PC-9 (cell line): ENCODE results near the gene CATSPERB. TPM values are rescaled to one million over a fixed set of nuclear protein-coding genes. Genes with fewer than 3 reads are reported as not detected.
"Not testable (repeated sequence)": the region's sequence is repeated elsewhere in the genome, so short reads cannot be mapped to it uniquely, and the experiment has no call there.

Experiments
- BruUV-seq: library from RNA; stranded (reverse); fragments of 400-500 nt; replicated peaks from 2 replicates; lab custom pipeline; 2021; lab: Mats Ljungman, UMichigan
- CTCF ChIA-PET: fragments of 300-600 bp; sonication (Branson Sonifier 250); formaldehyde crosslinking; loops from one replicate; lab custom pipeline; 2022; ENCODE audit warnings: antibody characterized with exemption; lab: Charles Lee
- POLR2A ChIA-PET: fragments of 300-600 bp; sonication (Branson Sonifier 250); formaldehyde crosslinking; loops from one replicate; lab custom pipeline; 2022; ENCODE audit warnings: antibody characterized with exemption; ENCODE audit not compliant: unreplicated experiment; lab: Charles Lee
- DNase-seq, 2 experiments: peaks; one replicate each; pipeline versions ENCODE4 v3.0.0 to v3.0.0-alpha.2; 2015 to 2022; ENCODE audit warnings: mixed read lengths in 1 of 2
- H2AFZ ChIP-seq: fragments of 200-600 bp; sonication (generic); 2 replicates; pipeline ENCODE4 v1.8.1; 2017; ENCODE audit warnings: antibody characterized with exemption
- H3F3A ChIP-seq: fragments of 200-600 bp; sonication (generic); 2 replicates; pipeline ENCODE4 v1.8.1; 2017; ENCODE audit warnings: antibody characterized with exemption, mild to moderate bottlenecking, low read depth; ENCODE audit not compliant: insufficient read depth
- H3K27ac ChIP-seq: fragments of 200-600 bp; sonication (generic); 2 replicates; pipeline ENCODE4 v1.6.1; 2016; ENCODE audit warnings: mixed run types
- H3K27me3 ChIP-seq: fragments of 200-600 bp; sonication (generic); 2 replicates; pipeline ENCODE4 v1.6.1; 2016; ENCODE audit warnings: low read depth, mixed run types; ENCODE audit not compliant: insufficient read depth
- H3K36me3 ChIP-seq: fragments of 200-600 bp; sonication (generic); 2 replicates; pipeline ENCODE4 v1.6.1; 2016; ENCODE audit warnings: low read depth, mixed run types
- H3K4me1 ChIP-seq: fragments of 200-600 bp; sonication (generic); replicated peaks from 2 replicates; pipeline ENCODE4 v1.6.1; 2016; ENCODE audit warnings: mixed run types; ENCODE audit not compliant: insufficient read depth
- H3K4me2 ChIP-seq: fragments of 200-600 bp; sonication (generic); 2 replicates; pipeline ENCODE4 v1.6.1; 2017; ENCODE audit warnings: mixed run types
- H3K4me3 ChIP-seq: fragments of 200-600 bp; sonication (generic); 2 replicates; pipeline ENCODE4 v1.6.1; 2016; ENCODE audit warnings: mixed run types
- H3K79me2 ChIP-seq: fragments of 200-600 bp; sonication (generic); 2 replicates; pipeline ENCODE4 v1.6.1; 2017; ENCODE audit warnings: low read depth, mixed run types
- H3K9me2 ChIP-seq: fragments of 200-600 bp; sonication (generic); 2 replicates; pipeline ENCODE4 v1.8.1; 2017; ENCODE audit warnings: mild to moderate bottlenecking; ENCODE audit not compliant: insufficient read depth
- H3K9me3 ChIP-seq: fragments of 200-600 bp; sonication (generic); 2 replicates; pipeline ENCODE4 v1.8.1; 2016; ENCODE audit warnings: low read depth; ENCODE audit not compliant: insufficient read depth
- H4K20me1 ChIP-seq: fragments of 200-600 bp; sonication (generic); 2 replicates; pipeline ENCODE4 v1.8.1; 2017; ENCODE audit not compliant: insufficient read depth
- EZH2 ChIP-seq: fragments of 200-600 bp; sonication (generic); IDR thresholded peaks from 2 replicates; pipeline ENCODE4 v1.8.0; 2017; ENCODE audit warnings: antibody characterized with exemption, low read depth
- intact Hi-C: fragments of 100-400 bp; cut with micrococcal nuclease; formaldehyde crosslinking; loops from one replicate; pipeline ENCODE4 v1.10.0; 2022; ENCODE audit not compliant: unreplicated experiment
- total RNA-seq: library from RNA; stranded (reverse); gene quantifications from 2 replicates; pipeline ENCODE4 v1.2.3, GENCODE V29; 2021
- TF ChIP-seq, protein P1 (sequence below): fragments of 200-600 bp; sonication (generic); conservative IDR thresholded peaks from 2 replicates; pipeline ENCODE4 v1.6.1; 2017; ENCODE audit warnings: mixed run types, antibody characterized with exemption, mild to moderate bottlenecking, moderate library complexity

The CATSPERB gene
- total RNA-seq, 1 experiment from 2014 or later: not detected

- Histone ChIP-seq H3K27ac (no peak overlapping the region), H3K9me3 (no peaks in the 10 kb centered on the region), H3K4me2 (no peak overlapping the region), H3K4me3 (no peak overlapping the region), H3F3A (peaks cover 3% of the 10 kb centered on the region; the same call in 1 of the 2 replicates), H3K9me2 (no peaks in the 10 kb centered on the region), H4K20me1 (no peaks in the 10 kb centered on the region), H3K79me2 (no peaks in the 10 kb centered on the region), H2AFZ (no peak overlapping the region), H3K4me1 (peaks cover 10% of the 10 kb centered on the region; the same call in 1 of the 2 replicates), H3K36me3 (no peaks in the 10 kb centered on the region), H3K27me3 (no peaks in the 10 kb centered on the region)
- BruUV-seq: no TSS peak
- ChIA-PET CTCF (no interaction called here), POLR2A (no interaction called here)
- TF ChIP-seq EZH2: no peak
- TF ChIP-seq, protein P1, sequence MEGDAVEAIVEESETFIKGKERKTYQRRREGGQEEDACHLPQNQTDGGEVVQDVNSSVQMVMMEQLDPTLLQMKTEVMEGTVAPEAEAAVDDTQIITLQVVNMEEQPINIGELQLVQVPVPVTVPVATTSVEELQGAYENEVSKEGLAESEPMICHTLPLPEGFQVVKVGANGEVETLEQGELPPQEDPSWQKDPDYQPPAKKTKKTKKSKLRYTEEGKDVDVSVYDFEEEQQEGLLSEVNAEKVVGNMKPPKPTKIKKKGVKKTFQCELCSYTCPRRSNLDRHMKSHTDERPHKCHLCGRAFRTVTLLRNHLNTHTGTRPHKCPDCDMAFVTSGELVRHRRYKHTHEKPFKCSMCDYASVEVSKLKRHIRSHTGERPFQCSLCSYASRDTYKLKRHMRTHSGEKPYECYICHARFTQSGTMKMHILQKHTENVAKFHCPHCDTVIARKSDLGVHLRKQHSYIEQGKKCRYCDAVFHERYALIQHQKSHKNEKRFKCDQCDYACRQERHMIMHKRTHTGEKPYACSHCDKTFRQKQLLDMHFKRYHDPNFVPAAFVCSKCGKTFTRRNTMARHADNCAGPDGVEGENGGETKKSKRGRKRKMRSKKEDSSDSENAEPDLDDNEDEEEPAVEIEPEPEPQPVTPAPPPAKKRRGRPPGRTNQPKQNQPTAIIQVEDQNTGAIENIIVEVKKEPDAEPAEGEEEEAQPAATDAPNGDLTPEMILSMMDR: no peak
- peak in 1 of 2 experiments; percentile 78 for DNase-seq
- intact Hi-C loops: no loop called here
Observed at GRCh38 chr14:91693346-91693745, 38.5 kb downstream of the CATSPERB start.

DNA sequence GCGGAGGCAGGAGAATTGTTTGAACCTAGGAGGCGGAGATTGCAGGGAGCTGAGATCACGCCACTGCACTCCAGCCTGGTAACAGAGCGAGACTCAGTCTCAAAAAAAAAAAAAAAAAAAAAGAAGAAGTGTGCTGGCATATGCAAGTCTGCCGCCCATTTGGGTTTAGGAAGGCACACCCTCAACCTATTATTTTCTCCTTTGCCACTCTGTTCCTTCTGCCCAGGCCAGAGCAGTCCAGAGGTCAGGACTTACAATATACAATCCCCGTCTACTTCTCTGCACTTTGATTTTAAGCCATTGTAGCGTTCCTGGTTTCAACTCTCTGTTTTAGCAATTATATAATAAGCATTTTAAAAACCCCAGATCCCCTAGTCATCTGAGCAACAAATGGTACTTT, 39.8 kb downstream of the CATSPERB start:
- H2AFZ ChIP-seq: no peak overlapping the region
- no peak overlapping the region for H3K4me2 ChIP-seq
- H3K79me2 ChIP-seq: no peaks in the 10 kb centered on the region
- no peaks in the 10 kb centered on the region for H3K9me2 ChIP-seq
- no TSS peak for BruUV-seq
- TF ChIP-seq, protein P1: no peak
- TF ChIP-seq EZH2: no peak
- no peaks in the 10 kb centered on the region for H3K36me3 ChIP-seq
- H3K4me1 ChIP-seq: peaks cover 10% of the 10 kb centered on the region; the same call in 1 of the 2 replicates
- no peaks in the 10 kb centered on the region for H3K9me3 ChIP-seq
- H4K20me1 ChIP-seq: no peaks in the 10 kb centered on the region
- intact Hi-C loops: no loop called here
- H3F3A ChIP-seq: peaks cover 3% of the 10 kb centered on the region; the same call in 1 of the 2 replicates
- no peak overlapping the region for H3K27ac ChIP-seq
- DNase-seq: no peak
- no peaks in the 10 kb centered on the region for H3K27me3 ChIP-seq
- no peak overlapping the region for H3K4me3 ChIP-seq
- ChIA-PET POLR2A (no interaction called here), CTCF (no interaction called here)

- ChIA-PET CTCF (no interaction called here), POLR2A (no interaction called here)
- no peaks in the 10 kb centered on the region for H3K9me2 ChIP-seq
- no peak for DNase-seq
- no peak for TF ChIP-seq EZH2
- TF ChIP-seq, protein P1: no peak
- H3K4me2 ChIP-seq: no peak overlapping the region
- no peaks in the 10 kb centered on the region for H3K36me3 ChIP-seq
- no peaks in the 10 kb centered on the region for H4K20me1 ChIP-seq
- no peaks in the 10 kb centered on the region for H3K27me3 ChIP-seq
- no peak overlapping the region for H3K27ac ChIP-seq
- H2AFZ ChIP-seq: no peak overlapping the region
- intact Hi-C loops: no loop called here
- peaks cover 10% of the 10 kb centered on the region; the same call in 1 of the 2 replicates for H3K4me1 ChIP-seq
- BruUV-seq: no TSS peak
- H3F3A ChIP-seq: peaks cover 3% of the 10 kb centered on the region; the same call in 1 of the 2 replicates
- no peak overlapping the region for H3K4me3 ChIP-seq
- no peaks in the 10 kb centered on the region for H3K9me3 ChIP-seq
- H3K79me2 ChIP-seq: no peaks in the 10 kb centered on the region
Observed at GRCh38 chr14:91689608-91690007, 42.3 kb downstream of the CATSPERB start.

- BruUV-seq, H3K4me1 ChIP-seq, H3K9me3 ChIP-seq, H4K20me1 ChIP-seq, intact Hi-C loops, H3K9me2 ChIP-seq, CTCF ChIA-PET, H3K27ac ChIP-seq, H3K27me3 ChIP-seq, H3K79me2 ChIP-seq, H3K4me3 ChIP-seq, H3K36me3 ChIP-seq, DNase-seq, H2AFZ ChIP-seq, H3F3A ChIP-seq, H3K4me2 ChIP-seq, POLR2A ChIA-PET: not testable (repeated sequence)
Observed at GRCh38 chr14:91687436-91687835, 44.5 kb downstream of the CATSPERB start.
